GM23248 (cell line): ENCODE measurements around the gene WDTC1. TPM values are rescaled to one million over a fixed set of nuclear protein-coding genes. Genes with fewer than 3 reads are reported as not detected.
A peak's percentile ranks its signal among the peaks of the same experiment; 100 is the strongest.

Source experiments
- DNase-seq: peaks from one replicate; pipeline ENCODE4 v3.0.0-alpha.2; 2015
- H2AFZ ChIP-seq: fragments of 200-600 bp; sonication (generic); 2 replicates; pipeline ENCODE4 v1.6.1; 2016; ENCODE audit warnings: antibody characterized with exemption
- H3F3A ChIP-seq: fragments of 200-600 bp; sonication (generic); 2 replicates; pipeline ENCODE4 v1.6.1; 2016; ENCODE audit warnings: mild to moderate bottlenecking, antibody characterized with exemption, mixed run types; ENCODE audit not compliant: insufficient read depth
- H3K27ac ChIP-seq: fragments of 200-600 bp; sonication (generic); 2 replicates; pipeline ENCODE4 v1.5.1; 2016; ENCODE audit warnings: mild to moderate bottlenecking
- H3K27me3 ChIP-seq: fragments of 200-600 bp; sonication (generic); replicated peaks from 2 replicates; pipeline ENCODE4 v1.6.1; 2016; ENCODE audit warnings: mild to moderate bottlenecking; ENCODE audit not compliant: insufficient read depth
- H3K36me3 ChIP-seq: fragments of 200-600 bp; sonication (generic); 2 replicates; pipeline ENCODE4 v1.6.1; 2016; ENCODE audit warnings: low read depth, mild to moderate bottlenecking
- H3K4me1 ChIP-seq: fragments of 200-600 bp; sonication (generic); 2 replicates; pipeline ENCODE4 v1.6.1; 2016; ENCODE audit warnings: mild to moderate bottlenecking; ENCODE audit not compliant: insufficient read depth
- H3K4me2 ChIP-seq: fragments of 200-600 bp; sonication (generic); one replicate; pipeline ENCODE4 v1.6.1; 2016; ENCODE audit warnings: mild to moderate bottlenecking; ENCODE audit not compliant: unreplicated experiment
- H3K4me3 ChIP-seq: fragments of 200-600 bp; sonication (generic); 2 replicates; pipeline ENCODE4 v1.5.1; 2016; ENCODE audit warnings: mild to moderate bottlenecking
- H3K79me2 ChIP-seq: fragments of 200-600 bp; sonication (generic); 2 replicates; pipeline ENCODE4 v1.6.1; 2016; ENCODE audit warnings: mild to moderate bottlenecking; ENCODE audit not compliant: insufficient read depth
- H3K9ac ChIP-seq: fragments of 200-600 bp; sonication (generic); 2 replicates; pipeline ENCODE4 v1.6.1; 2016; ENCODE audit warnings: mild to moderate bottlenecking
- H3K9me2 ChIP-seq: fragments of 200-600 bp; sonication (generic); 2 replicates; pipeline ENCODE4 v1.6.1; 2016; ENCODE audit warnings: mixed run types, mild to moderate bottlenecking, moderate library complexity; ENCODE audit not compliant: insufficient read depth
- H3K9me3 ChIP-seq: fragments of 200-600 bp; sonication (generic); one replicate; pipeline ENCODE4 v1.6.1; 2017; ENCODE audit warnings: low read depth
- H4K20me1 ChIP-seq: fragments of 200-600 bp; sonication (generic); 2 replicates; pipeline ENCODE4 v1.6.0; 2016; ENCODE audit not compliant: insufficient read depth
- EZH2 ChIP-seq: fragments of 200-600 bp; sonication (generic); IDR thresholded peaks from 2 replicates; pipeline ENCODE4 v1.6.1; 2018; ENCODE audit warnings: antibody characterized with exemption, mild to moderate bottlenecking; ENCODE audit not compliant: insufficient read depth, poor library complexity, severe bottlenecking
- EZH2phosphoT487 ChIP-seq: fragments of 200-600 bp; sonication (generic); IDR thresholded peaks from 2 replicates; pipeline ENCODE4 v1.6.1; 2018; ENCODE audit warnings: antibody characterized with exemption, moderate library complexity, mild to moderate bottlenecking, low read depth; ENCODE audit not compliant: insufficient read depth
- WGBS, 2 experiments: methylation state at CpG; one replicate each; pipeline ENCODE4 v1.1.6; 2015 to 2017; ENCODE audit warnings: low lambda C conversion rate in 2 of 2, low coverage in 1 of 2; ENCODE audit errors: missing lambda C conversion rate in 2 of 2; 5-methylcytosine and 5-hydroxymethylcytosine counted together
- in situ Hi-C: fragments of 300-500 bp; cut with MboI; formaldehyde crosslinking; loops from 2 replicates; pipeline ENCODE4 v1.15.0; 2020
- polyA plus RNA-seq: library from polyadenylated mRNA; unstranded; fragments of >200 nt; fragmentation: Nextera tagmentation; extraction: Ambion mirVana; gene quantifications from 2 replicates; pipeline ENCODE4 v1.2.1, GENCODE V29; 2016
- total RNA-seq: library from RNA; depleted of rRNA; stranded (reverse); fragments of >200 nt; shearing (Covaris generic); gene quantifications from 2 replicates; pipeline ENCODE4 v1.2.3, GENCODE V29; 2014

WDTC1 gene
- total and polyA plus RNA-seq, 2 experiments from 2014 or later: 4.1 to 24.0 TPM

DNA sequence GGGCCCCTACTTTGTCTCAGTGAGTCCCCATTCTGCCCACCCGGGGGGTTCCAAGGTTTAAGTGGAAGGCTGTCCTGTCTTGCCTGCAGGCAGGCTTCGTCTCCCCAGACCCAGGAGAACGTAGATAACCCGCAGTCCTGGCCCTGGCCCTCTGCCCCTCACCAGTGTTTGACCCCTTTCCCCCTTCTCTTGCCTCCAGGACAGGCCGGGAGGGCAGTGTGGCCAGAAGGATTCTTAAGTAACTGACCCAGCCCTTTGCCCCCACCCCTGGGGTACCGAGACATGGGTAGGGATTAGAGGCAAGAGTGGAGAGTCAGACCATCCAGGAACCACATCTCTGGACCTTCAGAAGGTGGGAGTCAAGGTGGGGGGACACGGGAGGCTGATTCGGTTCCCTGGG, 96.4 kb downstream of the WDTC1 start:
- Histone ChIP-seq H3K4me3 (no peak overlapping the region), H4K20me1 (no peaks in the 10 kb centered on the region; the same call in 1 of the 2 replicates), H3K79me2 (peaks cover 57% of the 10 kb centered on the region), H2AFZ (no peak overlapping the region), H3K9me3 (no peaks in the 10 kb centered on the region), H3K27me3 (no peaks in the 10 kb centered on the region), H3K4me2 (no peak overlapping the region), H3F3A (no peaks in the 10 kb centered on the region), H3K9ac (no peak overlapping the region), H3K4me1 (0 out of 2 replicates have a peak, but pooled peaks cover 7% of the 10 kb centered on the region), H3K36me3 (peaks cover 9% of the 10 kb centered on the region; the same call in 1 of the 2 replicates), H3K27ac (no peak overlapping the region), H3K9me2 (no peaks in the 10 kb centered on the region)
- 84 to 85% methylated on average over 8 of the region's 8 CpGs for WGBS, 2 experiments
- in situ Hi-C loops: no loop called here
- TF ChIP-seq EZH2phosphoT487 (no peak), EZH2 (no peak)
- no peak for DNase-seq

DNA sequence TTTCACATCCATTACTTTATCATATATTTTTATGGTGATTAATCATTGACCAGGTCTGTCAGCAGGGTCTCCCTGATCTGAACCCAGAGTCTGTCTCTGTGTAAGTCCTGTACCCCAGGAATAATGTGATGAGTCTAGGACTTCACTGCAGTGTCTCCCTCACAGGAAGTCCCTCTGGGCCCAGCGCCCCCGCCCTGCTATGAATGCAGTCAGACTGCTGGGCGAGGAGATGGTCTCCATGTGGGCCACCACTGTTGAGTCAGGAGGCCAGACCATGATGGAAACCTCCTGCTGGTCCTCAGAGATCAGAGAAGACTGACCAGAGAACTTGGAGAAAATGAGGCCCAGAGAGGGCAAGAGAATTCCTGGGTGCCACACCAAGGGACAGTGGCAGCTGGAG, 97.0 kb downstream of the WDTC1 start:
- Histone ChIP-seq H3K9me2 (no peaks in the 10 kb centered on the region), H3F3A (no peaks in the 10 kb centered on the region), H3K36me3 (peaks cover 9% of the 10 kb centered on the region; the same call in 1 of the 2 replicates), H3K27me3 (no peaks in the 10 kb centered on the region), H2AFZ (no peak overlapping the region), H3K4me1 (0 out of 2 replicates have a peak, but pooled peaks cover 7% of the 10 kb centered on the region), H3K4me2 (no peak overlapping the region), H3K9ac (no peak overlapping the region), H3K79me2 (peaks cover 51% of the 10 kb centered on the region), H3K27ac (no peak overlapping the region), H4K20me1 (no peaks in the 10 kb centered on the region; the same call in 1 of the 2 replicates), H3K9me3 (no peaks in the 10 kb centered on the region), H3K4me3 (no peak overlapping the region)
- in situ Hi-C loops: no loop called here
- TF ChIP-seq EZH2 (no peak), EZH2phosphoT487 (no peak)
- 84 to 92% methylated on average over 3 of the region's 3 CpGs for WGBS, 2 experiments
- DNase-seq: no peak

DNA sequence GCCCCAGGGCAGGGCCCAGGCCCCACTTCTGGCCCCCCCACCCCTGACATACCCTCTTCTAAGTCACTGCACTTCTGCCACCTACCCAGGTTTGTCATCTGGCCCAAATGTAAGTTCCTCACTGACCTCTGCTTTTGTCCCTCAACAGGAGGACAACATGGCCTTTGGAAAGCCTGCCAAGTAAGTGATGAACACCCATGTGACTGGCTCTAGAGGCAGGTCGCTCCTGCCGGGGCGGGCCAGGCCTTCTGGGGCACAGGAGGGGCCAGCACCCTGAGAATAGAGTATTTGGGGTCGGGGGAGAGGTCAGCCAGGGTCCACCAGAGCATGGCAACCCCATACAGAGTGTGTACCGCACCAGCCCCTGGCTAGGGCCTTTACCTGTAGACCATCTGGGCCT, 97.5 kb downstream of the WDTC1 start:
- H3K36me3 ChIP-seq: peaks cover 9% of the 10 kb centered on the region; the same call in 1 of the 2 replicates
- H3K79me2 ChIP-seq: peaks cover 46% of the 10 kb centered on the region
- TF ChIP-seq EZH2 (no peak), EZH2phosphoT487 (no peak)
- in situ Hi-C loops: no loop called here
- no peak overlapping the region for H3K9ac ChIP-seq
- 71% methylated on average over 5 of the region's 5 CpGs for WGBS, 2 experiments
- no peaks in the 10 kb centered on the region for H3K9me3 ChIP-seq
- DNase-seq: no peak
- H4K20me1 ChIP-seq: no peaks in the 10 kb centered on the region; the same call in 1 of the 2 replicates
- H3K4me3 ChIP-seq: no peak overlapping the region
- no peaks in the 10 kb centered on the region for H3F3A ChIP-seq
- H3K4me2 ChIP-seq: no peak overlapping the region
- H3K4me1 ChIP-seq: 0 out of 2 replicates have a peak, but pooled peaks cover 5% of the 10 kb centered on the region
- no peak overlapping the region for H3K27ac ChIP-seq
- no peaks in the 10 kb centered on the region for H3K9me2 ChIP-seq
- no peak overlapping the region for H2AFZ ChIP-seq
- no peaks in the 10 kb centered on the region for H3K27me3 ChIP-seq

DNA sequence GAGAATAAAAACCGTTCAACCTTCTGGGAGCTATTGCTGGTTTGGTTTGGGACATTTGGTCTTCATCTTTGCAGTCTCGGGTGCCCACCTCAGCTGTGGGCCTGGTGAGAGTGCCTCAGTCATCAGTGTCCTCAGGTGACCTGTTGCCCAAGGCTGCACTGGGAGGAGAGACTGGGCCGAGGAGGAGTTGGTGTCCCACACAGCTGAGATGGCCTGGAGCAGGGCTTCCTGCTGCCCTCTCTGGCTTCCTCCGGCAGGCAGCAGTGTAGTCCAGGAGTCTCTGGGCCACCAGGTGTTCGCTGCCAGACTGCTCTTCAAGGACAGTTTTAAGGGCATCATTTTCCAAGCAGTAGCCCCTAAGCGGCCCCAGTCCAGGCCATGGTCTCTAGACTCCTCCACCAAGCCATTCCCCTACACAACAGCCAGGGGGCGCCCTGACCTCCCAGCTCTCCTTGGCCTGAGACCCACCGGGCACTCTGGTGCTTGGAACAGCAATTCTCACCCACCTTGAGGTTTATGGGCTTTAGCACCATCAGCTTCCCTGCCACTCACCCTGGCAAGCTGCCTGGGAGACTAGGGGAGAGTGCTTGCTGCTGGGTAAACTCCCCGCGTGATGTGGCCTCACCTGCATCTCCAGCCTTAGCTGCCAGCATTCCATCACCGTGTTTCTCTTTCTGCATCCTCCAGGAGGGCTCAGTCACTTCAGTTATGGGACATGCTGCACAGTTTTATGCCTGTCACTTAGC, 98.3 kb downstream of the WDTC1 start:
- Histone ChIP-seq H3K4me1 (no peaks in the 10 kb centered on the region), H3F3A (no peaks in the 10 kb centered on the region), H3K9me2 (no peaks in the 10 kb centered on the region), H2AFZ (no peak overlapping the region), H3K27me3 (no peaks in the 10 kb centered on the region), H3K9me3 (no peaks in the 10 kb centered on the region), H3K4me3 (no peak overlapping the region), H3K79me2 (peaks cover 38% of the 10 kb centered on the region), H3K36me3 (peaks cover 9% of the 10 kb centered on the region; the same call in 1 of the 2 replicates), H3K27ac (no peak overlapping the region), H4K20me1 (no peaks in the 10 kb centered on the region; the same call in 1 of the 2 replicates), H3K4me2 (no peak overlapping the region), H3K9ac (peak overlapping the region; percentile 14; the same call in 1 of the 2 replicates)
- DNase-seq: peak; percentile 64
- in situ Hi-C loops: no loop called here
- TF ChIP-seq EZH2phosphoT487 (no peak), EZH2 (no peak)
- WGBS, 2 experiments: 60% methylated on average over 11 of the region's 11 CpGs
